K562 (cell line): ENCODE data around the gene LTBP4. TPM values are rescaled to one million over a fixed set of nuclear protein-coding genes. Genes with fewer than 3 reads are reported as not detected.

Source experiments
- ARID1B ChIP-seq: fragments of 450-650 bp; IDR thresholded peaks from 2 replicates; pipeline ENCODE4 v1.6.1; 2016; ENCODE audit warnings: antibody characterized with exemption, mild to moderate bottlenecking, inconsistent platforms
- CBX3 ChIP-seq, 2 experiments: IDR thresholded peaks; 1 replicate in 1 of 2; 2 replicates in 1 of 2; pipeline ENCODE4 v1.6.1; 2012; ENCODE audit warnings: inconsistent platforms in 2 of 2, low read length in 2 of 2, borderline replicate concordance in 1 of 2, control low read depth in 1 of 2
- ERF ChIP-seq: fragments of 450-650 bp; formaldehyde crosslinking; IDR thresholded peaks from 2 replicates; pipeline ENCODE4 v1.4.0; 2020; ENCODE audit warnings: mild to moderate bottlenecking, mixed read lengths
- GABPB1 ChIP-seq: sonication (generic); formaldehyde crosslinking; IDR thresholded peaks from 2 replicates; pipeline ENCODE4 v1.8.0; 2022; ENCODE audit warnings: mild to moderate bottlenecking, missing genetic modification reagents
- HMG20A ChIP-seq: fragments of 450-650 bp; formaldehyde crosslinking; conservative IDR thresholded peaks from 2 replicates; pipeline ENCODE4 v1.4.0; 2020; ENCODE audit warnings: mild to moderate bottlenecking, mixed read lengths
- MNT ChIP-seq, 2 experiments: fragments of 450-650 bp; conservative IDR thresholded peaks; 2 replicates each; pipeline ENCODE4 v1.6.1; 2017; ENCODE audit warnings: mild to moderate bottlenecking in 2 of 2, moderate library complexity in 2 of 2
- MYNN ChIP-seq, 2 experiments: sonication (generic); formaldehyde crosslinking in 1 of 2; IDR thresholded peaks; 2 replicates each; pipeline versions ENCODE4 v1.5.0 to v1.6.1; 2016 to 2020; ENCODE audit warnings: antibody characterized with exemption in 1 of 2, missing genetic modification reagents in 1 of 2
- PCBP2 ChIP-seq: fragments of 200-400 bp; formaldehyde crosslinking; IDR thresholded peaks from 2 replicates; pipeline ENCODE4 v1.6.1; 2018; ENCODE audit warnings: low read length, low read depth, mild to moderate bottlenecking, moderate library complexity; ENCODE audit not compliant: poor library complexity, severe bottlenecking
- RBM39 ChIP-seq: fragments of 200-400 bp; formaldehyde crosslinking; optimal IDR thresholded peaks from 2 replicates; pipeline ENCODE3; 2018; ENCODE audit warnings: low read depth, low read length
- TAF9B ChIP-seq: fragments of 450-650 bp; IDR thresholded peaks from 2 replicates; pipeline ENCODE4 v1.6.1; 2018; ENCODE audit warnings: mild to moderate bottlenecking; ENCODE audit not compliant: partially characterized antibody
- TFAP4 ChIP-seq: sonication (generic); formaldehyde crosslinking; IDR thresholded peaks from 2 replicates; pipeline ENCODE4 v1.8.0; 2022; ENCODE audit warnings: missing genetic modification reagents, mild to moderate bottlenecking, moderate library complexity, borderline replicate concordance
- TGIF2 ChIP-seq: sonication (generic); formaldehyde crosslinking; IDR thresholded peaks from 2 replicates; pipeline ENCODE4 v1.8.1; 2022; ENCODE audit warnings: mild to moderate bottlenecking, missing genetic modification reagents, moderate library complexity
- UBTF ChIP-seq, 2 experiments: IDR thresholded peaks; 2 replicates each; pipeline ENCODE4 v1.6.1; 2012; ENCODE audit warnings: improper control_type of control experiment in 2 of 2, low read depth in 2 of 2, low read length in 2 of 2, borderline replicate concordance in 1 of 2
- VEZF1 ChIP-seq: fragments of 200-800 bp; sonication (Bioruptor generic); IDR thresholded peaks from 2 replicates; pipeline ENCODE4 v1.6.1; 2017; ENCODE audit warnings: missing genetic modification characterization, missing compliant biosample characterization
- ZNF121 ChIP-seq: sonication (generic); formaldehyde crosslinking; conservative IDR thresholded peaks from 2 replicates; pipeline ENCODE4 v1.8.0; 2022; ENCODE audit warnings: missing genetic modification reagents
- ZNF239 ChIP-seq: fragments of 250-450 bp; sonication (Bioruptor Pico); IDR thresholded peaks from 2 replicates; pipeline ENCODE4 v1.4.0; 2020; ENCODE audit warnings: mild to moderate bottlenecking
- ZNF740 ChIP-seq, 3 experiments: fragments of 200-800 bp in 1 of 3; sonication (Bioruptor generic) in 1 of 3; sonication (generic) in 1 of 3; formaldehyde crosslinking in 1 of 3; IDR thresholded peaks; 2 replicates each; pipeline versions ENCODE4 v1.6.1 to v1.8.0; 2016 to 2022; ENCODE audit warnings: mild to moderate bottlenecking in 2 of 3, missing compliant biosample characterization in 2 of 3, missing genetic modification characterization in 2 of 3, missing genetic modification reagents in 1 of 3
- polyA plus RNA-seq, 8 experiments: library from polyadenylated mRNA; depleted of rRNA in 4 of 8; stranded (reverse) in 5 of 8; unstranded in 3 of 8; fragments of >200 nt; fragmentation: Nextera tagmentation in 2 of 8; fragmentation: Illumina TruSeq in 1 of 8; extraction: Ambion mirVana in 2 of 8; extraction: Trizol in 1 of 8; gene quantifications; 2 replicates each; pipeline versions ENCODE4 v1.2.1 to v1.2.3, GENCODE V29; 2011 to 2014; ENCODE audit warnings: inconsistent platforms in 1 of 8, missing spikeins in 1 of 8
- total RNA-seq, 7 experiments: library from RNA; depleted of rRNA in 6 of 7; stranded (reverse); fragments of >200 nt in 6 of 7; fragmentation: Illumina TruSeq in 2 of 7; extraction: Trizol in 2 of 7; gene quantifications; 2 replicates each; pipeline versions ENCODE4 v1.2.1 to v1.2.3, GENCODE V29; 2011 to 2021; ENCODE audit warnings: low replicate concordance in 1 of 7

The LTBP4 gene
- total and polyA plus RNA-seq, 9 of the 15 experiments (the other 6 are each of a cell fraction or from before 2014, with no cell fraction given) = 0.35 to 160 (median 31.6) TPM

GRCh38 chr19:40663695-40664692 is 62.8 kb downstream of the LTBP4 start (continued):
- TF ChIP-seq ZNF121 (peak; percentile 55), ERF (0 out of 2 replicates have a peak, but pooled peaks have one; percentile 13), HMG20A (no peak), MYNN (IDR thresholded peaks at IDR 0.05) (peak; percentile 76; the same call in 1 of the 2 replicates), MYNN (CRISPR knock-in tag; IDR thresholded peaks at IDR 0.05) (no peak), VEZF1 (peak; percentile 60), MNT (conservative IDR thresholded peaks at IDR 0.05) (peak in 1 of 2 experiments; percentile 12; a peak in 1 of 4 replicates), TGIF2 (CRISPR knock-in tag) (no peak), CBX3 (IDR thresholded peaks at IDR 0.05; ENCODE audit: borderline replicate concordance in 1 of 2, low read length in 2 of 2) (no peak), UBTF (IDR thresholded peaks at IDR 0.05; ENCODE audit: borderline replicate concordance in 1 of 2, low read depth in 2 of 2, low read length in 2 of 2) (0 out of 4 replicates have a peak, but pooled peaks of 1 of the 2 experiments have one; percentile 43), TAF9B (peak; percentile 68), ARID1B (peak; percentile 92), ZNF740 (CRISPR knock-in tag; IDR thresholded peaks at IDR 0.05) (0 out of 2 replicates have a peak, but pooled peaks have one; percentile 74), ZNF740 (tag; IDR thresholded peaks at IDR 0.05) (no peak), TFAP4 (CRISPR knock-in tag) (peak; percentile 44; the same call in 1 of the 2 replicates), GABPB1 (CRISPR knock-in tag) (no peak), ZNF239 (CRISPR knock-in tag) (no peak), PCBP2 (no peak), RBM39 (no peak)
